Activated T-cell treated with anti-CD3 and anti-CD28 coated beads, Interleukin-2, amount 50 U/mL, for 48 hours (primary cell): ENCODE data around the gene UNC93B1.
"Not testable (repeated sequence)": the region's sequence is repeated elsewhere in the genome, so short reads cannot be mapped to it uniquely, and the experiment has no call there.

Experiments used
- DNase-seq, 2 experiments: peaks; one replicate each; pipeline ENCODE4 v3.0.0-alpha.2; 2020

Gene UNC93B1

GRCh38 chr11:68008381-68009337 is 4.8 kb upstream of the UNC93B1 start:
- DNase-seq: no peak

- DNase-seq: no peak
Observed at GRCh38 chr11:68007498-68008380, 3.8 kb upstream of the UNC93B1 start.

- DNase-seq: no peak
Observed at GRCh38 chr11:68006606-68007166, 2.8 kb upstream of the UNC93B1 start.

GRCh38 chr11:68004551-68005335 is 846 bp upstream of the UNC93B1 start:
- DNase-seq: no peak

- peak; percentile 54 to 67 for DNase-seq
Observed at GRCh38 chr11:68002938-68003845, 705 bp downstream of the UNC93B1 start.

- no peak for DNase-seq
Observed at GRCh38 chr11:68002575-68002937, 1.3 kb downstream of the UNC93B1 start.

GRCh38 chr11:67999704-68000103 is 4.2 kb downstream of the UNC93B1 start:
- DNase-seq: no peak

- no peak for DNase-seq
Observed at GRCh38 chr11:67999201-67999629, 4.7 kb downstream of the UNC93B1 start.

GRCh38 chr11:67998150-67999045 is 5.5 kb downstream of the UNC93B1 start:
- no peak for DNase-seq

- no peak for DNase-seq
Observed at GRCh38 chr11:67997475-67997921, 6.4 kb downstream of the UNC93B1 start.

- DNase-seq: peak; percentile 78 to 79
Observed at GRCh38 chr11:67996622-67997474, 7.0 kb downstream of the UNC93B1 start.

GRCh38 chr11:67996051-67996450 is 7.8 kb downstream of the UNC93B1 start:
- no peak for DNase-seq

GRCh38 chr11:67995579-67995978 is 8.3 kb downstream of the UNC93B1 start:
- not testable (repeated sequence) for DNase-seq

GRCh38 chr11:67995129-67995528 is 8.8 kb downstream of the UNC93B1 start:
- DNase-seq: not testable (repeated sequence)

- DNase-seq: not testable (repeated sequence)
Observed at GRCh38 chr11:67994387-67994786, 9.5 kb downstream of the UNC93B1 start.

- DNase-seq: peak; percentile 66 to 75
Observed at GRCh38 chr11:67993821-67994220, 10.1 kb downstream of the UNC93B1 start.

- not testable (repeated sequence) for DNase-seq
Observed at GRCh38 chr11:67991347-67992121, 12.4 kb downstream of the UNC93B1 start.
